Lung (tissue), 12 donors: ENCODE measurements around the gene TRERF1. TPM values are rescaled to one million over a fixed set of nuclear protein-coding genes. Genes with fewer than 3 reads are reported as not detected.

Source experiments
- ATAC-seq: fragments of 200-7000 bp; cut with Tn5 transposase; one replicate; pipeline ENCODE4 v1.9.1; 2020; ENCODE audit warnings: moderate number of reproducible peaks; ENCODE audit not compliant: insufficient read depth, low FRiP score
- DNase-seq, 3 donors: peaks; one replicate each; pipeline ENCODE4 v3.0.0-alpha.2; 2013 to 2017
- H3K27ac ChIP-seq, 2 donors: one replicate each; pipeline ENCODE4 v1.5.1; 2013; ENCODE audit warnings: mild to moderate bottlenecking in 2 of 2, moderate library complexity in 2 of 2, control low read depth in 1 of 2, inconsistent platforms in 1 of 2, low read depth in 1 of 2, low read length in 1 of 2
- H3K27me3 ChIP-seq, 3 donors: one replicate each; pipeline ENCODE4 v1.5.1; 2013; ENCODE audit warnings: low read length in 2 of 3; ENCODE audit not compliant: control insufficient read depth in 3 of 3, insufficient read depth in 3 of 3
- H3K36me3 ChIP-seq, 4 donors: one replicate each; pipeline ENCODE4 v1.5.1; 2013; ENCODE audit warnings: low read length in 4 of 4, mild to moderate bottlenecking in 1 of 4, moderate library complexity in 1 of 4; ENCODE audit not compliant: control insufficient read depth in 4 of 4, insufficient read depth in 4 of 4
- H3K4me1 ChIP-seq, 5 donors: one replicate each; pipeline ENCODE4 v1.5.1; 2013; ENCODE audit warnings: low read length in 5 of 5, mild to moderate bottlenecking in 2 of 5, moderate library complexity in 1 of 5; ENCODE audit not compliant: control insufficient read depth in 5 of 5, insufficient read depth in 5 of 5
- H3K4me3 ChIP-seq: one replicate; pipeline ENCODE4 v1.5.1; 2013; ENCODE audit warnings: mild to moderate bottlenecking, control low read depth, moderate library complexity
- H3K9ac ChIP-seq, 2 donors: one replicate each; pipeline ENCODE4 v1.5.1; 2013; ENCODE audit warnings: low read length in 2 of 2, control low read depth in 1 of 2; ENCODE audit not compliant: insufficient read depth in 1 of 2
- H3K9me3 ChIP-seq, 4 donors: one replicate each; pipeline ENCODE4 v1.5.1; 2013; ENCODE audit warnings: low read length in 3 of 4, mild to moderate bottlenecking in 1 of 4, moderate library complexity in 1 of 4; ENCODE audit not compliant: control insufficient read depth in 4 of 4, insufficient read depth in 3 of 4
- CTCF ChIP-seq: IDR thresholded peaks from 2 replicates; pipeline ENCODE4 v1.5.1; 2012; ENCODE audit warnings: mild to moderate bottlenecking; ENCODE audit errors: control extremely low read depth, extremely low read depth
- WGBS, 2 donors: extraction: QIAGEN DNeasy Blood & Tissue Kit; methylation state at CpG; one replicate each; pipeline ENCODE4 v1.1.7; 2013; 5-methylcytosine and 5-hydroxymethylcytosine counted together
- polyA plus RNA-seq, 2 donors: library from polyadenylated mRNA; stranded (reverse); fragments of 200-250 nt; gene quantifications; one replicate each; pipeline ENCODE4 v1.2.1, GENCODE V29; 2013
- total RNA-seq, 2 donors: library from RNA; depleted of rRNA in 1 of 2; stranded (reverse); fragments of >200 nt in 1 of 2; gene quantifications; one replicate each; pipeline ENCODE4 v1.2.1, GENCODE V29; 2014 to 2021
- donor health status: control.
- donor health status: control.
- donor health status: Bipolar disorder and iron deficiency.
- donor health status: healthy.
- donor health status: DM: yes; HTN: yes; CAD: no.

Gene TRERF1
- total and polyA plus RNA-seq, 4 donors = 1.2 to 10.4 (median 3.3) TPM

GRCh38 chr6:42450477-42451332, 1.0 kb downstream of the TRERF1 start:
- peak overlapping the region in 1 of 2 donors; percentile 79 for H3K9ac ChIP-seq
- TF ChIP-seq CTCF = no peak
- H3K9me3 ChIP-seq = no peaks in the 10 kb centered on the region
- H3K4me1 ChIP-seq = peaks cover 0 to 42% (median 6%) of the 10 kb centered on the region in 5 donors
- H3K36me3 ChIP-seq = no peaks in the 10 kb centered on the region
- DNase-seq (peak in 2 of 3 donors; percentile 27 to 42), ATAC-seq (no peak)
- WGBS, 2 donors = 4 to 10% methylated on average over 22 of the region's 22 CpGs
- H3K4me3 ChIP-seq = peak overlapping the region; percentile 36
- peak overlapping the region in 1 of 2 donors; percentile 71 for H3K27ac ChIP-seq
- no peaks in the 10 kb centered on the region for H3K27me3 ChIP-seq

DNA sequence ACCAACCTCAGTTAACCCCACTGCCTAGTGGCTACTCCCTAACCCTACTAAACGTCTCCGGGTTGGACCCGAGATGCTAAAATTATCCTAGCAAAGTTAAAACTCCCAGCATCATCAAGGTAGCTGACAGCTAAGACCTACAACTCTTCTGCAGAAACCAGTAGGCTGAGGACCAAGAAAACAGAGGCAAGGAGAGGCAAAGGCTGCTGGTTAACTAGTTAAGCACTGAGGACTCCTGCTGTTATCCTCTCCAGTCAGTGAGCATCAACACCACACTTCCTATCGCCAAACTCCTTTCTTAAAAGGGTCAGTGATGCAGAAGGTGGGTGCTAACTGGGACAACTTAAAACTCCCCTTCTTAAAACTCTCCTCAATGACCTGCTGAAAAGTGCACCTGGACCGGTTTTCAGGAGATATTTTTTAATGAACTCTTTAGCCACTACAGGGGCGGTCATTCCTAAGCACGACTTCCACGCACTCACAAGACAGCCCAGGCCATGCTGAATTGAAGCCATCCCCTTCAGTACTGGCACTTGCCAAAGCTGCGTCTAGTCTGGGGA, 1.7 kb downstream of the TRERF1 start:
- Histone ChIP-seq H3K4me3 (no peak overlapping the region), H3K36me3 (no peaks in the 10 kb centered on the region), H3K27ac (peak overlapping the region in 1 of 2 donors; percentile 71), H3K4me1 (peaks cover 0 to 42% (median 6%) of the 10 kb centered on the region in 5 donors), H3K9ac (peak overlapping the region in 1 of 2 donors; percentile 79), H3K27me3 (no peaks in the 10 kb centered on the region), H3K9me3 (no peaks in the 10 kb centered on the region)
- 43 to 48% methylated on average over 9 of the region's 9 CpGs for WGBS, 2 donors
- no peak for ATAC-seq
- no peak for TF ChIP-seq CTCF
- DNase-seq = peak in 2 of 3 donors; percentile 42 to 45

- Histone ChIP-seq H3K36me3 (no peaks in the 10 kb centered on the region), H3K27ac (no peak overlapping the region), H3K4me3 (no peak overlapping the region), H3K4me1 (peaks cover 0 to 44% (median 13%) of the 10 kb centered on the region in 5 donors), H3K9ac (peak overlapping the region in 1 of 2 donors; percentile 79), H3K27me3 (no peaks in the 10 kb centered on the region), H3K9me3 (no peaks in the 10 kb centered on the region)
- peak in 1 of 3 donors; percentile 29 for DNase-seq
- 49 to 53% methylated on average over 7 of the region's 7 CpGs for WGBS, 2 donors
- ATAC-seq = no peak
- no peak for TF ChIP-seq CTCF
Observed at GRCh38 chr6:42448927-42449659, 2.6 kb downstream of the TRERF1 start.
